GM18526 (cell line): Measurements from ENCODE around the gene PCLAF.

Experiments used
- POLR2A ChIP-seq: IDR thresholded peaks from 3 replicates; pipeline ENCODE4 v1.6.1; 2011; ENCODE audit not compliant: insufficient read length; ENCODE audit errors: extremely low read depth

PCLAF gene

DNA sequence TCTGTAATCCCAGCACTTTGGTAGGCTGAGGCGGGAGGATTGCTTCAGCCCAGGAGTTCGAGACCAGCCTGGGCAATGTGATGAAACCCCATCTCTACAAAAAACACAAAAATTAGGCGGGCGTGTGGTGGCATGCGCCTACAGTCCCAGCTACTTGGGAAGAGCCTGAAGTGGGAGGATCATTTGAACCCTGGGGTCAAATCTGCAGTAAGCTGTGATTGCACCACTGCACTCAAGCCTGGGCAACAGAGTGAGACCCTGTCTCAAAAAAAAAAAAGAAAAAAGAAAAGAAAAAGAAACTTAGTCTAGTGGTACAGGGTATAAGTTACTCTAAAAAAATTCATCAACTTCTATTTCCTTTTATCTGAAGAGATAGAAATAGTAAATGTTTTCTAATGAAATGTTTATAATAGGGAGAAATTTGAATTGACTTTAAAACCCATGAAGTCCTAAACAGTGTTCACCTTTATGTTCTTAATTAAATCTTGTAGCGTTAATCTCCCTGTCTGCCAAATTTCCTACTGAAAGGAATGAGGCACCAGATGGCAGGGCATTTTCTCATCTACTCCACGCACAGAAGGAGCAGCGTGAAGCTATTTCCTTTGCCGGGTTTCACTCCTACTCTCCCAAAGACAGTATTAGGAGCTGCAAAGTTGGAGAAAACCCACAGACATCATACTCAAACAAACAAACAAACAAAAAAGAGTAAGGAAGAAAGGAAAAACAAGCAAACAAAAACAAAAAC lies 1.9 kb downstream of the PCLAF start:
- TF ChIP-seq POLR2A, result no peak

DNA sequence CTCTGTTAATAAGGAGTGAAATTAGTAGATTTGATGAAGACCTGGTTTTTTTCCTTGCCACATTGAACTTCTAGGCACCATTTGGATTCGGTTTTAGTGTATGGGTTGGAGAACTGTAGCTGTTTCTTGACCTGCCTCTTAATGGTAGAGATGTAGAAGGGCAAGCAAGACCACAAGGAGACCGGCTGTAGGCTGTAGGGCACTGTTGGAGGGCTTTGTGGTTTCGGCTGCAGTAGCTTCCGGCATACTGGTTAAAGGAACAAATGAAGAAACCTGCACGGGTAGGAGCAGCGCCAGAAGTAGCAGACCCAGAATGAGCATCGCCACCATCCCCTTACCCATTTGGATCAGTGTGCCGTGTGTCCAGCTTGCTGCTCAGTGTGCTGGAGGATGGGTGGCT lies 7.9 kb downstream of the PCLAF start:
- TF ChIP-seq POLR2A, result no peak

DNA sequence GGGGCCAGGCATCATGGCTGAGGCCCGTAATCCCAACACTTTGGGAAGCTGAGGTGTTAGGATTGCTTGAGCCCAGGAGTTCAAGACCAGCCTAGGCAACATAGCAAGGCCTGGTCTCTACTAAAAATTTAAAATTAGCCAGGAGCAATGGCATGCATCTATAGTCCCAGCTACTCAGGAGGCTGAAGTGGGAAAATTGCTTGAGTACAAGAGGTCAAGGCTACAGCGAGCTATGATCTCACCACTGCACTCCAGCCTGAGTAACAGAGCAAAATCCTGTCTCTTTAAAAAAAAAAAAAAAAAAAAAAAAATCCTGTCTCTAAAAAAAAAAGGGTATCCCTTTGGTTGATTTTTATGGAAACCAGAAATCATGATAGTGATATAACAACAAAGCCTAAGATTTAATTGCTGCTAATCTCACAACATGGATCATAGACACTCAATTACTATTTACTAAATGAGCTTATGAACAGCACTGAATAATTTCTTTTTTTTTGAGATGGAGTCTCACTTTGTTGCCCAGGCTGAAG lies 12.1 kb downstream of the PCLAF start:
- no peak for TF ChIP-seq POLR2A

DNA sequence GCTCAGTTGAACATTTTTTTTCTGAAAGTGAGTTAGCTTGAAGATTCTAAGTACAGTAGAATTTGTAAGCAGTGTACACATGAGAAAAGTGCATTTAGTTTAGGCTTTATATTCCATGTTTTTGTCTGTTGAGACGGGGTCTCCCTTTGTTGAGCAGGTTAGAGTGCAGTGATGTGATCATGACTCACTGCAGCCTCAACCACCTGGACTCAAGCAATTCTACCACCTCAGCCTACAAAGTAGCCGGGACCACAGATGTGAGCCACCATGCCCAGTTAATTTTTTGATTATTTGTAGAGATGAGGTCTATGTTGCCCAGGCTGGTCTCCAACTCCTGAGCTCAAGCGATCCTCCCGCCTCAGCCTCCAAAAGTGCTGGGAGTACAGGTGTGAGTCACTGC lies 20.0 kb downstream of the PCLAF start:
- no peak for TF ChIP-seq POLR2A

- no peak for TF ChIP-seq POLR2A
Observed at GRCh38 chr15:64356710-64357040, 24.6 kb downstream of the PCLAF start.

DNA sequence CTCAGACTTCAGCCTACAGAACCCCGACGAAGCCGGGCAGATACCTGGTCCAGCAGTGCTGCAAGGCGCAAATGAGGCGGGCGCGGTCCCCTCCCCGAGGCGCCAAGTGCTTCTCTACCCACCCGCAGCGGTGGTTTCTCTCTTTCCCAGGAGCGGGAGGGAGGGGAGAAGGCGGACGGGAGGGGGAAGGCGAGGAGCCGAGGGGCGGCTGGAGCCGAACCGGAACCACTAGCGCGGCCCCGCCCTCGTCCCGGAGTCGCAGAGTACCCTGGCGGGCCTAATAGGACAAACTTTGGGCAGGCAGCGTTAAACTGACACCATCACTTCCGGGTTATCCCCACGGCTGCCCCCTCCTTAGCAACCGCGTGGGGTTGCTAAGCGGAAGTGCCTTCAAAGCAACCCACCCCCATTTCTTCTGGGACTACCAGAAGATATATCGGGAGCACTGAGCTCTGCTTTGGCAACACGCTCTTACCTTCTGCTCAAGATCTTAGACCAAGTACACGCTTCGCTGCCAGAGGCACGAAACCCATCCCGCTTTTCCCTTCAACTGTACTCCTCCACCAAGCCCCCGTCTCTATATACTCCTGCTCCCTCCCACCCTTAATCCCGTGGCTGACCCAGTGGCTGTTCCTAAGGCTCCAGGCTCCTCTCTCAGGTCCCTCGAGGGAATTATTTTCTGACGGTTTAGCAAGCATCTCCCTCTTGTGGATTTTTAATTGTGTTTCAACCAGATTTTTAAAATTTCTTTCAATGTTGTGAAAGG lies 25.1 kb downstream of the PCLAF start, which contains the start of gene CSNK1G1:
Gene CSNK1G1, minus strand, starts transcription at position 230 of the 766 bp plus-strand sequence. CDS start 55,674 bp downstream, outside the sequence.
- TF ChIP-seq POLR2A, result peak; percentile 50

DNA sequence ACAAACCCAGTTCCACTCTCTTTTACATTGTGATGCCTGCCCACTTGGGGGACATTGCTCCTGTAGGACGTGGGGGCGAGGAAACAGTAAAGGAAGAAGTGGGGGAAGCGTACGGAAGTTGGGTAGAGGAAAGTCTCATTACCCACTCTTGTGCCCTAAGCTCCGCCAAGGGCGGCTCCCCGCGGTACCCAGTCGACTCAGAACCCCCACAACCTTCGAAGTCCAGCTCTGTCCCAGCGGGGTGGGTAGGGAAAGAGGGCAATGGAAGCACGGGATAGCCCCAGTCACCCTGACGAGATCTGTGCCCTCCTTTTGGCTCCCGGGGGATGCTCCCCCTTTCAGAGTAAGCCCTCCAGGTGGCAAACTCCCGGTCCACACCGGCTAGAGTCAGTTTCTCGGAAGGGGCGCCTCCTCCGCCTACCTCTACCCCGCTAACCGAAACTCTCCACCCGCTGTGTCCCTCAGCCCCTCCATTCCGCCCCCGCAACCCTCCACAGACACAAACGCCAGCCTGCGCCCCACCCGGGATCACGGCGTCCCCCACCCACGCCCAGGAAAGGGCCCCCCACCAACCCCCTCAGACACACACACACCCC lies 25.8 kb downstream of the PCLAF start:
- no peak for TF ChIP-seq POLR2A

- no peak for TF ChIP-seq POLR2A
Observed at GRCh38 chr15:64354688-64355344, 26.4 kb downstream of the PCLAF start.

DNA sequence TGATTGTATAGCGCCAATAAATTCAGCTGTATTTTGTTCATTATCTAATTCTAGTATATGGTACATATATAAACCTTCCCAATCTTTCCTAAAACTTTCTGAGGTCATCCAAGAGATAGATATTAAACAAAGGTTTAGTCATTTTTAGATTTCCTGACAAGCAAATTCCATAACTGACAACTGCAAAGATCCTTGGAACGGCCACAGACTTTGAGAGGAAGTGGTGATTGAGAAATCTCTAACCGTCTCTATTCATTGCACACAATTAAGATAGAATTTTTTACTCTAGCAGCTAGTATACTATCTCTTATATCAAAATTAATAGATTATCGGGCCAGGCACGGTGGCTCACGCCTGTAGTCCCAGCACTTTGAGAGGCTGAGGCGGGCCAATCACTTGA lies 30.0 kb downstream of the PCLAF start:
- TF ChIP-seq POLR2A, result no peak

- TF ChIP-seq POLR2A, result no peak
Observed at GRCh38 chr15:64349375-64349774, 31.9 kb downstream of the PCLAF start.

- no peak for TF ChIP-seq POLR2A
Observed at GRCh38 chr15:64348455-64348854, 32.8 kb downstream of the PCLAF start.

GRCh38 chr15:64344651-64345294 lies 36.5 kb downstream of the PCLAF start:
- no peak for TF ChIP-seq POLR2A

DNA sequence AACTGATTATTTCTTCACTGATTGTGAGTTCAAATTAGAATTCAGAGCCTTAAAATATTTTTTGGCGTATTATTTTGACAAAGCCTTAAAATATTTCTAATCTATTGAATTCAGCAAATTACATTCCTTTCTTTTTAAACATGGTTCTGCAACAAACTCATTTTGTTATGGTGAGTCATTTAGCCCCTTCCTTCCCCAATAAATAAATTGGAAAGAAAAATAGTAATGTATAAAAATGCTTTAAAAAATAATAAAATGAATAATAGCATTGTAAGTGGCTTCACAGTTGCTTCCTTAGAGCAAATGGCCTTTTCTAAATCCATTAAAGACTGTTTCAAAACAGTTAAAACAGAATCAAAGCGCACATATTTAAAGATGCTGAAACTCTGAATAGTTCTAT lies 37.4 kb downstream of the PCLAF start:
- TF ChIP-seq POLR2A, result no peak

- no peak for TF ChIP-seq POLR2A
Observed at GRCh38 chr15:64343222-64343621, 38.0 kb downstream of the PCLAF start.

DNA sequence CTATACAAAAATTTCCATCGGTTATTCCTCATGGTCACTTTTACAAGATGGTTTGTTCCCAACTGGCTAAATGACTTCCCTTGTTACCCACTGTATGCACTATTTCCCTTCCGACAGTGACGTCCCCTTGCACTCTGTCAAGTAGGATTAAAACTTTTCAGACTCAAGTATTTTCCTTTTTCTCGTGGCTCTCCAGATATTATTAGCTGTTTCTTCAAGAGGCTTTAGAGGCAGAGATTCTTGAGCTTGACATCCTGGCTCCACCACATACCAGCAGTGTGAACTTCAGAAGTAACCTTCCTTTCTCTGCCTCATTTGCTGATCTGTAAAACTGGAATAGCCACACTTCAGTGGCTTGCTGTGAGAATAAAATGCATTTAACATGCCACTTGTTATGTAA lies 39.3 kb downstream of the PCLAF start:
- TF ChIP-seq POLR2A, result no peak

DNA sequence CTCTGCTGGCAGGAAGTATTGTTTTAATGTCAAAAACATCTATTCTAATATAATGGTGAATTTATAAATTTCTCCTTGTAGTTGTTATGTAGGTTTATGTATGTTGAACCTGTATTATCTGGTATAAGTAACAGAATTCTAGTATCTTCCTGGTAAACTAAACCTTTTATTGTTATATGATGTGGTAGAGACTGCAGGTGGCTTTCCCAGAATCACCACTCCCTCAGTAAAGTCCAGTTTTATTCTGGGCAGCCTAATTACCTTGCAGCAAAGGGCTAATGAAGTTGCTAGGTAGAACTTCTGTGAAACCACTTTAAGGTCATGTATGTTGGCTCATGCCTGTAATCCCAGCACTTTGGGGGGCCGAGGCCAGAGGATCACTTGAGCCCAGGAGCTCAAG lies 40.9 kb downstream of the PCLAF start:
- TF ChIP-seq POLR2A, result no peak

DNA sequence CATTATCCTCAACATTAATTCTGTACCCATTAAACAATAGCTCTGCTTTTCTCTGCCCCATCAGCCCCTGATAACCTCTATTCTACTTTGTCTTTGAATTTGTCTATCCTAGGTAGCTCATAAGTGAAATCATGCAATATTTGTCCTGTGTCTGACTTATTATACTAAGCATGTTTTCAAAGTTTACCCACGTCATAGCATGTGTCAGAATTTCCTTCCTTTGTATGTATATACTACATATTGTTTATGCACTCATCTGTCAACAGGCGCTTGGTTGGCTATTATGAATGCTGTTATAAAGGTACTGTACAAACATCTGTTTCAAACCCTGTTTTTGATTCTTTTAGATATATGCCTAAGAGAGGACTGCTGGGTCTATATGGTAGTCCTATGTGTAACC lies 43.5 kb downstream of the PCLAF start:
- TF ChIP-seq POLR2A, result no peak
